Activated CD8-positive, alpha-beta T cell treated with anti-CD3 and anti-CD28 coated beads for 36 hours (primary cell): ENCODE measurements around the gene GPR143. TPM values are rescaled to one million over a fixed set of nuclear protein-coding genes. Genes with fewer than 3 reads are reported as not detected.

ENCODE experiments used
- ATAC-seq: fragments of 200-7000 bp; cut with Tn5 transposase; one replicate; pipeline ENCODE4 v1.10.0; 2021; ENCODE audit warnings: mild to moderate bottlenecking, moderate library complexity
- CTCF ChIA-PET: fragments of 350-600 bp; sonication (Branson Sonifier 250); formaldehyde crosslinking; loops from one replicate; lab custom pipeline; 2021; ENCODE audit warnings: antibody characterized with exemption; lab: Charles Lee
- POLR2A ChIA-PET: fragments of 350-600 bp; sonication (Branson Sonifier 250); formaldehyde crosslinking; loops from one replicate; lab custom pipeline; 2021; ENCODE audit warnings: antibody characterized with exemption; lab: Charles Lee
- DNase-seq: peaks from one replicate; pipeline ENCODE4 v3.0.0-alpha.2; 2020
- H3K27ac Mint-ChIP-seq: one replicate; pipeline ENCODE4 v1.8.0; 2021; ENCODE audit warnings: mild to moderate bottlenecking, mixed read lengths
- H3K27me3 Mint-ChIP-seq: one replicate; pipeline ENCODE4 v1.8.0; 2021; ENCODE audit warnings: mixed read lengths
- H3K36me3 Mint-ChIP-seq: one replicate; pipeline ENCODE4 v1.8.0; 2021; ENCODE audit warnings: low read depth, mixed read lengths
- H3K4me1 Mint-ChIP-seq: one replicate; pipeline ENCODE4 v1.8.0; 2021; ENCODE audit warnings: low read depth, mixed read lengths
- H3K4me3 Mint-ChIP-seq: one replicate; pipeline ENCODE4 v1.8.0; 2021; ENCODE audit warnings: mild to moderate bottlenecking, moderate library complexity, mixed read lengths
- H3K9me3 Mint-ChIP-seq: one replicate; pipeline ENCODE4 v1.8.0; 2021; ENCODE audit warnings: mixed read lengths
- intact Hi-C: fragments of 100-400 bp; cut with micrococcal nuclease; formaldehyde crosslinking; loops from one replicate; pipeline ENCODE4 v1.10.0; 2022
- total RNA-seq, 2 experiments: library from RNA; stranded (reverse); gene quantifications; one replicate each; pipeline ENCODE4 v1.2.3, GENCODE V29; 2021
- TF ChIP-seq, protein P1 (sequence below): fragments of 200-600 bp; IDR thresholded peaks from one replicate; pipeline ENCODE4 v1.8.0; 2022; ENCODE audit warnings: antibody characterized with exemption, mild to moderate bottlenecking

The GPR143 gene
- total RNA-seq, 2 experiments from 2014 or later = not detected

GRCh38 chrX:9681422-9681821, 84.2 kb downstream of the GPR143 start:
- ChIA-PET CTCF (no interaction called here), POLR2A (no interaction called here)
- Mint-ChIP-seq H3K4me3 (no peak overlapping the region), H3K9me3 (peaks cover 2% of the 10 kb centered on the region), H3K27me3 (no peaks in the 10 kb centered on the region), H3K4me1 (peaks cover 24% of the 10 kb centered on the region), H3K36me3 (peaks cover 22% of the 10 kb centered on the region), H3K27ac (no peak overlapping the region)
- DNase-seq (no peak), ATAC-seq (no peak)
- intact Hi-C loops = no loop called here
- TF ChIP-seq, protein P1, sequence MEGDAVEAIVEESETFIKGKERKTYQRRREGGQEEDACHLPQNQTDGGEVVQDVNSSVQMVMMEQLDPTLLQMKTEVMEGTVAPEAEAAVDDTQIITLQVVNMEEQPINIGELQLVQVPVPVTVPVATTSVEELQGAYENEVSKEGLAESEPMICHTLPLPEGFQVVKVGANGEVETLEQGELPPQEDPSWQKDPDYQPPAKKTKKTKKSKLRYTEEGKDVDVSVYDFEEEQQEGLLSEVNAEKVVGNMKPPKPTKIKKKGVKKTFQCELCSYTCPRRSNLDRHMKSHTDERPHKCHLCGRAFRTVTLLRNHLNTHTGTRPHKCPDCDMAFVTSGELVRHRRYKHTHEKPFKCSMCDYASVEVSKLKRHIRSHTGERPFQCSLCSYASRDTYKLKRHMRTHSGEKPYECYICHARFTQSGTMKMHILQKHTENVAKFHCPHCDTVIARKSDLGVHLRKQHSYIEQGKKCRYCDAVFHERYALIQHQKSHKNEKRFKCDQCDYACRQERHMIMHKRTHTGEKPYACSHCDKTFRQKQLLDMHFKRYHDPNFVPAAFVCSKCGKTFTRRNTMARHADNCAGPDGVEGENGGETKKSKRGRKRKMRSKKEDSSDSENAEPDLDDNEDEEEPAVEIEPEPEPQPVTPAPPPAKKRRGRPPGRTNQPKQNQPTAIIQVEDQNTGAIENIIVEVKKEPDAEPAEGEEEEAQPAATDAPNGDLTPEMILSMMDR = no peak

- peaks cover 3% of the 10 kb centered on the region for H3K9me3 Mint-ChIP-seq
- no peaks in the 10 kb centered on the region for H3K27me3 Mint-ChIP-seq
- H3K4me3 Mint-ChIP-seq = no peak overlapping the region
- TF ChIP-seq, protein P1 = no peak
- no peak overlapping the region for H3K27ac Mint-ChIP-seq
- CTCF ChIA-PET = no interaction called here
- POLR2A ChIA-PET = no interaction called here
- intact Hi-C loops = no loop called here
- DNase-seq = no peak
- ATAC-seq = no peak
- H3K4me1 Mint-ChIP-seq = peaks cover 24% of the 10 kb centered on the region
- H3K36me3 Mint-ChIP-seq = peaks cover 23% of the 10 kb centered on the region
Observed at GRCh38 chrX:9681011-9681410, 84.6 kb downstream of the GPR143 start.

DNA sequence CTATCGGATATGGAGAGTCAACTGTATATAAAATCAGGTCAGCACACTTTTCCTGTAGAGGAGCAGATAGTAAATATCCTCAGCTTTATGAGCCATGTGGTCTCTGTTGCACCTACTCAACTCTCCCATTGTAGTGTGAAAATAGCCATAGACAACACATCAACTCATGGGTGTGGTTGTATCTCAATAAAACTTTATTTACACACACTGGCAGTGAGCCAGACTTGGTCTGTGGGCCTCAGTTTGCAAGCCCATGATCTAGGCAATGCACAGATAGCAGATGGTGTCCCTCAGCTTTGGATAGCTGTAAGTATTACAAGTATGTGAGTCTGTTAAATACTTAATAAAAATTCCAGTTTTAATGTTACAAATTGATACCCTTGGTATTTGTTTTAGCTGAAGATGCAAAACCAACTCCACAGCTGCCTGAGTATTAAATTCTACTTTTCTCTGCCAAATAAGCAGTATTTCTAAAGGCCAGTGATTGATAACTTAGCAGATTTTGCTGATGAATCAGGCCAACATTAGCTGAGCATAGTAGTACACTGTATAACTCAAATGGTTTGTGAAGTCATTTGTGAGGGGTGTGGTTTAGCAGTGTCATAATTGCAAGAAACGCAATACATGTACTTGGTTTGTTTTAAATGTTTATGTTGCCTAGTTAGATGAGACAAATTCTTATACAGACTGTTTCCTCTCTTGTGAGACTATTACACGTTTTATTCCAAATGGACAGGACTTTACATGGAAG, 87.3 kb downstream of the GPR143 start:
- H3K36me3 Mint-ChIP-seq = peaks cover 27% of the 10 kb centered on the region
- H3K27me3 Mint-ChIP-seq = no peaks in the 10 kb centered on the region
- DNase-seq (no peak), ATAC-seq (no peak)
- peaks cover 24% of the 10 kb centered on the region for H3K4me1 Mint-ChIP-seq
- intact Hi-C loops = no loop called here
- peaks cover 3% of the 10 kb centered on the region for H3K9me3 Mint-ChIP-seq
- no peak overlapping the region for H3K4me3 Mint-ChIP-seq
- ChIA-PET POLR2A (no interaction called here), CTCF (interaction anchor here (1.5 kb wide), 1 partner anchor 215 kb away, joined by 4 read pairs; no protein-coding TSS in a partner anchor)
- H3K27ac Mint-ChIP-seq = peak overlapping the region; percentile 77
- TF ChIP-seq, protein P1 = no peak

GRCh38 chrX:9677098-9677739, 88.4 kb downstream of the GPR143 start:
- DNase-seq = peak; percentile 57
- Mint-ChIP-seq H3K27me3 (no peaks in the 10 kb centered on the region), H3K9me3 (peaks cover 3% of the 10 kb centered on the region), H3K4me3 (no peak overlapping the region), H3K4me1 (peaks cover 28% of the 10 kb centered on the region), H3K36me3 (peaks cover 30% of the 10 kb centered on the region), H3K27ac (peak overlapping the region; percentile 77)
- peak; percentile 94 for ATAC-seq
- ChIA-PET CTCF (interaction anchor here (1.5 kb wide), 1 partner anchor 214 kb away, joined by 4 read pairs; no protein-coding TSS in a partner anchor), POLR2A (no interaction called here)
- TF ChIP-seq, protein P1 = no peak
- intact Hi-C loops = no loop called here

DNA sequence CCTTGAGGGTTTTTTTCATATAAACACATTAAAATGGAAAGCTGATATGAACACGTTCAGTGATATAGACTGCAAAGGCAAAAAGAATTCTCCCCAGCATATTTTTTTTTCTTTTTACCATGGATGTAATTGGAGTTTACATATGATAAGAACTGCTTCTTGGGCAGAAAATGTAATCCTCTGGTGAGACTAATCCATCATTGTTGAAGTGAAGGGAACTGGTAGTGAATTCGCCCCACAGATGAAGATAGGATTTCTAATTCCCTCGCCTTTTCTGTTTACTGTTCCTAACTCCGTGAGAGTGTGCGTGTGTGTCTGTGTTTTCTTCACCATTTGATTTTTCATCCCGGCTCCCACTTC, 88.9 kb downstream of the GPR143 start:
- TF ChIP-seq, protein P1 = no peak
- no peak overlapping the region for H3K4me3 Mint-ChIP-seq
- H3K36me3 Mint-ChIP-seq = peaks cover 31% of the 10 kb centered on the region
- POLR2A ChIA-PET = no interaction called here
- H3K27me3 Mint-ChIP-seq = no peaks in the 10 kb centered on the region
- peak overlapping the region; percentile 70 for H3K27ac Mint-ChIP-seq
- DNase-seq (no peak), ATAC-seq (no peak)
- H3K4me1 Mint-ChIP-seq = peaks cover 28% of the 10 kb centered on the region
- peaks cover 3% of the 10 kb centered on the region for H3K9me3 Mint-ChIP-seq
- CTCF ChIA-PET = interaction anchor here (1.5 kb wide), 1 partner anchor 213 kb away, joined by 4 read pairs; no protein-coding TSS in a partner anchor
- intact Hi-C loops = no loop called here
